ENCODE data around the gene ARHGAP19. TPM values are rescaled to one million over a fixed set of nuclear protein-coding genes. Genes with fewer than 3 reads are reported as not detected.

The ARHGAP19 gene
- total and polyA plus RNA-seq, 2 donors from 2014 or later, result 5.3 to 10.6 TPM

GRCh38 chr10:97327348-97328294 is 35.2 kb upstream of the ARHGAP19 start:
- no peak for FAIRE-seq
- H3K36me3 ChIP-seq (ENCODE audit: control insufficient read depth in 2 of 3, insufficient read depth in 3 of 3, low read length in 3 of 3), result no peaks in the 10 kb centered on the region
- intact Hi-C loops (cut with DNase I), result no loop called here
- peak in 1 of 5 donors; percentile 4 for DNase-seq
- H3K27ac ChIP-seq (ENCODE audit: low read depth in 2 of 2, low read length in 2 of 2), result no peak overlapping the region
- H3K27me3 ChIP-seq (ENCODE audit: control insufficient read depth, insufficient read depth, low read length), result no peaks in the 10 kb centered on the region
- no peak for TF ChIP-seq CTCF (IDR thresholded peaks at IDR 0.05; ENCODE audit: borderline replicate concordance, extremely low read depth, insufficient read depth)
- peaks cover 0 to 12% (median 8%) of the 10 kb centered on the region in 3 donors for H3K4me1 ChIP-seq (ENCODE audit: control insufficient read depth in 2 of 3, insufficient read depth in 2 of 3, low read depth in 1 of 3, low read length in 3 of 3)
- no peaks in the 10 kb centered on the region for H3K9me3 ChIP-seq (ENCODE audit: control insufficient read depth in 2 of 3, insufficient read depth in 1 of 3, low read length in 3 of 3)
- H3K4me3 ChIP-seq (ENCODE audit: low read length in 3 of 3), result no peak overlapping the region
- H3K9ac ChIP-seq (ENCODE audit: low read length in 3 of 3), result no peak overlapping the region

GRCh38 chr10:97325754-97326153 is 33.3 kb upstream of the ARHGAP19 start:
- Histone ChIP-seq H3K4me1 (ENCODE audit: control insufficient read depth in 2 of 3, insufficient read depth in 2 of 3, low read depth in 1 of 3, low read length in 3 of 3) (peaks cover 0 to 6% (median 5%) of the 10 kb centered on the region in 3 donors), H3K36me3 (ENCODE audit: control insufficient read depth in 2 of 3, insufficient read depth in 3 of 3, low read length in 3 of 3) (no peaks in the 10 kb centered on the region), H3K9ac (ENCODE audit: low read length in 3 of 3) (no peak overlapping the region), H3K9me3 (ENCODE audit: control insufficient read depth in 2 of 3, insufficient read depth in 1 of 3, low read length in 3 of 3) (no peaks in the 10 kb centered on the region), H3K27me3 (ENCODE audit: control insufficient read depth, insufficient read depth, low read length) (no peaks in the 10 kb centered on the region), H3K27ac (ENCODE audit: low read depth in 2 of 2, low read length in 2 of 2) (no peak overlapping the region), H3K4me3 (ENCODE audit: low read length in 3 of 3) (no peak overlapping the region)
- FAIRE-seq (no peak), DNase-seq (peak in 2 of 5 donors; percentile 6 to 41)
- TF ChIP-seq CTCF (IDR thresholded peaks at IDR 0.05; ENCODE audit: borderline replicate concordance, extremely low read depth, insufficient read depth), result no peak
- intact Hi-C loops (cut with DNase I), result no loop called here

GRCh38 chr10:97323501-97323900 is 31.1 kb upstream of the ARHGAP19 start:
- DNase-seq (peak in 1 of 5 donors; percentile 3), FAIRE-seq (no peak)
- intact Hi-C loops (cut with DNase I), result no loop called here
- Histone ChIP-seq H3K9me3 (ENCODE audit: control insufficient read depth in 2 of 3, insufficient read depth in 1 of 3, low read length in 3 of 3) (no peaks in the 10 kb centered on the region), H3K27me3 (ENCODE audit: control insufficient read depth, insufficient read depth, low read length) (no peaks in the 10 kb centered on the region), H3K4me1 (ENCODE audit: control insufficient read depth in 2 of 3, insufficient read depth in 2 of 3, low read depth in 1 of 3, low read length in 3 of 3) (peaks cover 0 to 6% (median 5%) of the 10 kb centered on the region in 3 donors), H3K27ac (ENCODE audit: low read depth in 2 of 2, low read length in 2 of 2) (no peak overlapping the region), H3K9ac (ENCODE audit: low read length in 3 of 3) (no peak overlapping the region), H3K4me3 (ENCODE audit: low read length in 3 of 3) (no peak overlapping the region), H3K36me3 (ENCODE audit: control insufficient read depth in 2 of 3, insufficient read depth in 3 of 3, low read length in 3 of 3) (no peaks in the 10 kb centered on the region)
- no peak for TF ChIP-seq CTCF (IDR thresholded peaks at IDR 0.05; ENCODE audit: borderline replicate concordance, extremely low read depth, insufficient read depth)
